ENCODE data around the gene GUCY2C.

Gene GUCY2C

GRCh38 chr12:14570231-14570630 lies 126.2 kb downstream of the GUCY2C start:
- no peak overlapping the region for H3K4me3 ChIP-seq
- no peak overlapping the region for H3K27ac ChIP-seq
- H3K36me3 ChIP-seq (ENCODE audit: insufficient read depth, low read length), result no peaks in the 10 kb centered on the region
- no peaks in the 10 kb centered on the region for H3K9me3 ChIP-seq (ENCODE audit: low read depth, low read length)
- TF ChIP-seq POLR2AphosphoS5 (IDR thresholded peaks at IDR 0.05; ENCODE audit: borderline replicate concordance, low read depth, low read length) (no peak), FOXP2 (optimal IDR thresholded peaks at IDR 0.05; ENCODE audit: control extremely low read depth, extremely low read length, insufficient read depth) (no peak)
- no peak for DNase-seq (ENCODE audit: low read depth, low spot score)
- H3K9ac ChIP-seq (ENCODE audit: insufficient read length), result no peak overlapping the region

DNA sequence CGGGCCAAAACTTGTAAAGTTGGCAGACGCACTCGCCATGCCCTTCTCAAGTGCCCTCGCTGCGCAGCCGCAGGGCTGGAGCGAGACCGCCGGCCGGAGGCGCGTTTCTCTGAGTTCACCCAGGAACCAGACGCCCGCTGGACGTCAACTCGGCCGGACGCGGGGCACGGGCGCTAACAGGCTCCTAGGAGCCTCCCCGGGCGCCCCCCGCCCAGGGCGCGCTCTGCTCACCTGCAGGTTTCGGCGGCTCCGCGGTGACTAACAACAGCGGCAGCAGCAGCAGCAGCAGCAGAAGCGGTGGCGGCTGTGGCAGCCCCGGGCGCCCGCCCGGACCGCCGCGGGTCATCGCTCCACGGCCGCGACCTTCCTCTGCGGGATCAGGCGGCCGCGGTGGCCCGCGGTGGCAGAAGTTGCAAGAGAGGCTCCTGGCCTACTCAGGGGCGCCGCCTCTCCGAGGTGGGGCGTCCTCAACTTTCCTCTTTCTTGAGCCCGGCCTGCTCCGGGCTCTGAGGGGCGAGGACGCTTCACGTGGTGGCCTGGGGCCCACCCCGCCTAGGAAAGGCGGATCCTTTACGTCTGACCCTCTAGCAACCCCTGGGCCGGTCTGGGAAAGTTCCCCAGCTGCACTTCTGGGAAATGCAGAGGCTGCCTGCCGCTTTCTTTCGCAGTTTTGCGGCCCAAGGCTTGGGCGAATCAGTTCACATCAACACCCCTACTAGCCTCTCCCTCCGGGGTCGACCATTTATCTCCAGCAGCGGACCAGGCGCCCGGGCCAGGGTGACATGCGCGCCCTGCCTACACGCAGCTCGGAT lies 128.8 kb downstream of the GUCY2C start, which contains the start of gene PLBD1:
Gene PLBD1 (minus strand): TSS at position 533 of the 812 bp plus-strand sequence. CDS start 187 bp downstream, at position 346.
- H3K9me3 ChIP-seq (ENCODE audit: low read depth, low read length), result no peaks in the 10 kb centered on the region
- DNase-seq (ENCODE audit: low read depth, low spot score), result no peak
- no peak within 1 kb of the TSS for H3K27ac ChIP-seq
- no peaks in the 10 kb centered on the region for H3K36me3 ChIP-seq (ENCODE audit: insufficient read depth, low read length)
- H3K9ac ChIP-seq (ENCODE audit: insufficient read length), result no peak within 1 kb of the TSS
- H3K4me3 ChIP-seq, result no peak within 1 kb of the TSS
- no peak for TF ChIP-seq FOXP2 (optimal IDR thresholded peaks at IDR 0.05; ENCODE audit: control extremely low read depth, extremely low read length, insufficient read depth)

DNA sequence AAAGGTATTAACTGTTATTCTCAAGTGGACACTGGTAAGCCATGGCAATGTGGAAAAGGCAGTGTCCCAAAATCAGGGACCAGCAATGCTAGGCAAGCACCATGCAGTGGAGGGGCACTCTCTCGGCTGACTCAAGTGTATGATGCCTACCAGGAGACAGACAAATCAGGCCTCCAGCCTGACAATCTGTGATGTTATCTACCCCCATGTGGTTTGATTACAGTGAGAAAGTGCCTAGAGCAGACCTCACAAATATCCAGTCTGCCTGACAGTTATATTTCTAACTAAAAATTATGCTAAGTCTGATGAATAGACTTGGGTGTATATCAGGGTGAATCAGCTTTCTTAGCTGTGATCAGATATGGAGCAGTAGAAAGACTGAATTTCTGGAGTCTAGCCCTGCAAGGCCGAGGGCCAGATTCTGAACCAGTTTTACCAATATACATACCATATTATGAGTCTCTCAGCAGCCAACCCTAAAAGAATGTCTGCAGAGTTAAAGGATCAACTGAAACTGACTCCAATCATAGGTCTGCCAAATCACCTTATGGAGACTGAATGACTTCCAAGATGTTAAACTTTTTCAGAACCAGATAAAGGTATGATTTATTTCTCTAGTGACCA lies 132.0 kb downstream of the GUCY2C start:
- no peak overlapping the region for H3K9ac ChIP-seq (ENCODE audit: insufficient read length)
- H3K27ac ChIP-seq, result no peak overlapping the region
- H3K4me3 ChIP-seq, result no peak overlapping the region
- no peaks in the 10 kb centered on the region for H3K36me3 ChIP-seq (ENCODE audit: insufficient read depth, low read length)
- no peak for TF ChIP-seq FOXP2 (optimal IDR thresholded peaks at IDR 0.05; ENCODE audit: control extremely low read depth, extremely low read length, insufficient read depth)
- TF ChIP-seq POLR2AphosphoS5 (IDR thresholded peaks at IDR 0.05; ENCODE audit: borderline replicate concordance, low read depth, low read length), result no peak
- TF ChIP-seq EZH2 (IDR thresholded peaks at IDR 0.05), result no peak
- DNase-seq (ENCODE audit: low read depth, low spot score), result no peak
- no peaks in the 10 kb centered on the region for H3K9me3 ChIP-seq (ENCODE audit: low read depth, low read length)

- H3K9me3 ChIP-seq (ENCODE audit: low read depth, low read length), result no peaks in the 10 kb centered on the region
- TF ChIP-seq POLR2AphosphoS5 (IDR thresholded peaks at IDR 0.05; ENCODE audit: borderline replicate concordance, low read depth, low read length) (no peak), EZH2 (IDR thresholded peaks at IDR 0.05) (no peak), FOXP2 (optimal IDR thresholded peaks at IDR 0.05; ENCODE audit: control extremely low read depth, extremely low read length, insufficient read depth) (no peak)
- H3K27ac ChIP-seq, result no peak overlapping the region
- no peak overlapping the region for H3K4me3 ChIP-seq
- DNase-seq (ENCODE audit: low read depth, low spot score), result no peak
- H3K9ac ChIP-seq (ENCODE audit: insufficient read length), result no peak overlapping the region
- H3K36me3 ChIP-seq (ENCODE audit: insufficient read depth, low read length), result no peaks in the 10 kb centered on the region
Measured at GRCh38 chr12:14563046-14563445, 133.4 kb downstream of the GUCY2C start.

Measured in SK-N-MC (cell line).